Sigmoid colon (tissue), 4 donors: ENCODE measurements around the gene CSF1R.

Experiments used
- CTCF ChIP-seq, 4 experiments: fragments of 450-650 bp in 3 of 4; fragments of 200-600 bp in 1 of 4; IDR thresholded peaks; one replicate each; pipeline ENCODE4 v1.5.1; 2016 to 2019; ENCODE audit warnings: antibody characterized with exemption in 4 of 4, mild to moderate bottlenecking in 3 of 4, moderate library complexity in 2 of 4
- EP300 ChIP-seq, 4 donors: sonication (generic); formaldehyde crosslinking; IDR thresholded peaks; one replicate each; pipeline ENCODE4 v1.6.1; 2017; ENCODE audit warnings: antibody characterized with exemption in 4 of 4
- POLR2A ChIP-seq, 2 donors: fragments of 450-650 bp; IDR thresholded peaks; one replicate each; pipeline ENCODE4 v1.6.1; 2016; ENCODE audit warnings: antibody characterized with exemption in 2 of 2, mild to moderate bottlenecking in 2 of 2, moderate library complexity in 2 of 2

GRCh38 chr5:150007050-150007449 is 79.3 kb downstream of the CSF1R start:
- TF ChIP-seq EP300 (IDR thresholded peaks at IDR 0.05) (no peak), CTCF (IDR thresholded peaks at IDR 0.05) (no peak), POLR2A (IDR thresholded peaks at IDR 0.05) (no peak)
